ENCODE data around the gene COL11A2. TPM values are rescaled to one million over a fixed set of nuclear protein-coding genes. Genes with fewer than 3 reads are reported as not detected.
A peak's percentile ranks its signal among the peaks of the same experiment; 100 is the strongest.

COL11A2 gene
- total RNA-seq, 1 experiment from 2014 or later, result 3.7 TPM

- no peaks in the 10 kb centered on the region for H3K9me3 Mint-ChIP-seq
- ChIA-PET POLR2A (no interaction called here), CTCF (no interaction called here)
- H3K36me3 Mint-ChIP-seq, result peaks cover 27% of the 10 kb centered on the region
- H3K4me1 Mint-ChIP-seq, result peaks cover 63% of the 10 kb centered on the region
- DNase-seq (ENCODE audit: low spot score) (no peak), ATAC-seq (no peak)
- H3K27ac Mint-ChIP-seq, result peak overlapping the region; percentile 99
- peaks cover 18% of the 10 kb centered on the region for H3K27me3 Mint-ChIP-seq (ENCODE audit: low read depth)
- TF ChIP-seq ELF4 (CRISPR knock-in tag; IDR thresholded peaks at IDR 0.05; ENCODE audit: low read depth) (no peak), IRF2 (CRISPR knock-in tag; IDR thresholded peaks at IDR 0.05; ENCODE audit: borderline replicate concordance, low read depth) (no peak)
- H3K4me3 Mint-ChIP-seq, result peak overlapping the region; percentile 97
Measured at GRCh38 chr6:33201935-33202334, 9.7 kb upstream of the COL11A2 start.

DNA sequence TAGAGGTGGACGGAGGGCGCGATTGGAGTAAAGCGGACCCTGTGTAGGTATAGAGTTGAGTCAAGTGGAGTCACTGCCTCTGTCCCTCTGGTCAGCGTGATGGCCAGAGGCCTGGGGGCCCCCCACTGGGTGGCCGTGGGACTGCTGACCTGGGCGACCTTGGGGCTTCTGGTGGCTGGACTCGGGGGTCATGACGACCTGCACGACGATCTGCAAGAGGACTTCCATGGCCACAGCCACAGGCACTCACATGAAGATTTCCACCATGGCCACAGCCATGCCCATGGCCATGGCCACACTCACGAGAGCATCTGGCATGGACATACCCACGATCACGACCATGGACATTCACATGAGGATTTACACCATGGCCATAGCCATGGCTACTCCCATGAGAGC lies 8.9 kb upstream of the COL11A2 start:
- Mint-ChIP-seq H3K27ac (peak overlapping the region; percentile 99), H3K36me3 (peaks cover 28% of the 10 kb centered on the region), H3K27me3 (ENCODE audit: low read depth) (peaks cover 10% of the 10 kb centered on the region), H3K9me3 (no peaks in the 10 kb centered on the region), H3K4me3 (peak overlapping the region; percentile 97), H3K4me1 (peaks cover 60% of the 10 kb centered on the region)
- CTCF ChIA-PET, result no interaction called here
- TF ChIP-seq, protein P1, sequence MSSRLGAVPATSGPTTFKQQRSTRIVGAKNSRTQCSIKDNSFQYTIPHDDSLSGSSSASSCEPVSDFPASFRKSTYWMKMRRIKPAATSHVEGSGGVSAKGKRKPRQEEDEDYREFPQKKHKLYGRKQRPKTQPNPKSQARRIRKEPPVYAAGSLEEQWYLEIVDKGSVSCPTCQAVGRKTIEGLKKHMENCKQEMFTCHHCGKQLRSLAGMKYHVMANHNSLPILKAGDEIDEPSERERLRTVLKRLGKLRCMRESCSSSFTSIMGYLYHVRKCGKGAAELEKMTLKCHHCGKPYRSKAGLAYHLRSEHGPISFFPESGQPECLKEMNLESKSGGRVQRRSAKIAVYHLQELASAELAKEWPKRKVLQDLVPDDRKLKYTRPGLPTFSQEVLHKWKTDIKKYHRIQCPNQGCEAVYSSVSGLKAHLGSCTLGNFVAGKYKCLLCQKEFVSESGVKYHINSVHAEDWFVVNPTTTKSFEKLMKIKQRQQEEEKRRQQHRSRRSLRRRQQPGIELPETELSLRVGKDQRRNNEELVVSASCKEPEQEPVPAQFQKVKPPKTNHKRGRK (CRISPR knock-in tag; IDR thresholded peaks at IDR 0.05; ENCODE audit: borderline replicate concordance), result no peak
- 0 out of 2 replicates have a peak, but pooled peaks have one; percentile 30 for TF ChIP-seq ESRRA (CRISPR knock-in tag; IDR thresholded peaks at IDR 0.05; ENCODE audit: borderline replicate concordance)
- POLR2A ChIA-PET, result no interaction called here
- ATAC-seq (no peak), DNase-seq (ENCODE audit: low spot score) (no peak)

- ChIA-PET CTCF (interaction anchor here (0.9 to 2.2 kb wide), 5 partner anchors 9 to 82 kb away, joined by 3 to 20 read pairs (median 3); no protein-coding TSS in a partner anchor), POLR2A (interaction anchor here (0.7 to 1.5 kb wide), 3 partner anchors 49 to 229 kb away, joined by 3 to 5 read pairs (median 4); partner anchors contain the start of gene B3GALT4)
- TF ChIP-seq CREM (CRISPR knock-in tag; IDR thresholded peaks at IDR 0.05) (no peak; the same call in 1 of the 2 replicates), FOXJ3 (CRISPR knock-in tag; IDR thresholded peaks at IDR 0.05; ENCODE audit: borderline replicate concordance) (no peak), IRF2 (CRISPR knock-in tag; IDR thresholded peaks at IDR 0.05; ENCODE audit: borderline replicate concordance, low read depth) (no peak), PRDM15 (CRISPR knock-in tag; IDR thresholded peaks at IDR 0.05) (peak; percentile 99), ELF4 (CRISPR knock-in tag; IDR thresholded peaks at IDR 0.05; ENCODE audit: low read depth) (0 out of 2 replicates have a peak, but pooled peaks have one; percentile 1), RORB (CRISPR knock-in tag; IDR thresholded peaks at IDR 0.05) (peak; percentile 13; the same call in 1 of the 2 replicates), MYBL2 (CRISPR knock-in tag; IDR thresholded peaks at IDR 0.05) (peak; percentile 88), NR3C1 (CRISPR knock-in tag; conservative IDR thresholded peaks at IDR 0.05; ENCODE audit: low read depth) (no peak), SMAD3 (CRISPR knock-in tag; IDR thresholded peaks at IDR 0.05; ENCODE audit: borderline replicate concordance) (no peak), SMAD4 (CRISPR knock-in tag; IDR thresholded peaks at IDR 0.05) (0 out of 2 replicates have a peak, but pooled peaks have one; percentile 40)
- TF ChIP-seq, protein P2, sequence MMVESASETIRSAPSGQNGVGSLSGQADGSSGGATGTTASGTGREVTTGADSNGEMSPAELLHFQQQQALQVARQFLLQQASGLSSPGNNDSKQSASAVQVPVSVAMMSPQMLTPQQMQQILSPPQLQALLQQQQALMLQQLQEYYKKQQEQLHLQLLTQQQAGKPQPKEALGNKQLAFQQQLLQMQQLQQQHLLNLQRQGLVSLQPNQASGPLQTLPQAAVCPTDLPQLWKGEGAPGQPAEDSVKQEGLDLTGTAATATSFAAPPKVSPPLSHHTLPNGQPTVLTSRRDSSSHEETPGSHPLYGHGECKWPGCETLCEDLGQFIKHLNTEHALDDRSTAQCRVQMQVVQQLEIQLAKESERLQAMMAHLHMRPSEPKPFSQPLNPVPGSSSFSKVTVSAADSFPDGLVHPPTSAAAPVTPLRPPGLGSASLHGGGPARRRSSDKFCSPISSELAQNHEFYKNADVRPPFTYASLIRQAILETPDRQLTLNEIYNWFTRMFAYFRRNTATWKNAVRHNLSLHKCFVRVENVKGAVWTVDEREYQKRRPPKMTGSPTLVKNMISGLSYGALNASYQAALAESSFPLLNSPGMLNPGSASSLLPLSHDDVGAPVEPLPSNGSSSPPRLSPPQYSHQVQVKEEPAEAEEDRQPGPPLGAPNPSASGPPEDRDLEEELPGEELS (CRISPR knock-in tag; IDR thresholded peaks at IDR 0.05), result peak; percentile 87
- TF ChIP-seq, protein P3, sequence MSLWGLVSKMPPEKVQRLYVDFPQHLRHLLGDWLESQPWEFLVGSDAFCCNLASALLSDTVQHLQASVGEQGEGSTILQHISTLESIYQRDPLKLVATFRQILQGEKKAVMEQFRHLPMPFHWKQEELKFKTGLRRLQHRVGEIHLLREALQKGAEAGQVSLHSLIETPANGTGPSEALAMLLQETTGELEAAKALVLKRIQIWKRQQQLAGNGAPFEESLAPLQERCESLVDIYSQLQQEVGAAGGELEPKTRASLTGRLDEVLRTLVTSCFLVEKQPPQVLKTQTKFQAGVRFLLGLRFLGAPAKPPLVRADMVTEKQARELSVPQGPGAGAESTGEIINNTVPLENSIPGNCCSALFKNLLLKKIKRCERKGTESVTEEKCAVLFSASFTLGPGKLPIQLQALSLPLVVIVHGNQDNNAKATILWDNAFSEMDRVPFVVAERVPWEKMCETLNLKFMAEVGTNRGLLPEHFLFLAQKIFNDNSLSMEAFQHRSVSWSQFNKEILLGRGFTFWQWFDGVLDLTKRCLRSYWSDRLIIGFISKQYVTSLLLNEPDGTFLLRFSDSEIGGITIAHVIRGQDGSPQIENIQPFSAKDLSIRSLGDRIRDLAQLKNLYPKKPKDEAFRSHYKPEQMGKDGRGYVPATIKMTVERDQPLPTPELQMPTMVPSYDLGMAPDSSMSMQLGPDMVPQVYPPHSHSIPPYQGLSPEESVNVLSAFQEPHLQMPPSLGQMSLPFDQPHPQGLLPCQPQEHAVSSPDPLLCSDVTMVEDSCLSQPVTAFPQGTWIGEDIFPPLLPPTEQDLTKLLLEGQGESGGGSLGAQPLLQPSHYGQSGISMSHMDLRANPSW (CRISPR knock-in tag; conservative IDR thresholded peaks at IDR 0.05; ENCODE audit: low read depth), result no peak
- TF ChIP-seq, protein P4, sequence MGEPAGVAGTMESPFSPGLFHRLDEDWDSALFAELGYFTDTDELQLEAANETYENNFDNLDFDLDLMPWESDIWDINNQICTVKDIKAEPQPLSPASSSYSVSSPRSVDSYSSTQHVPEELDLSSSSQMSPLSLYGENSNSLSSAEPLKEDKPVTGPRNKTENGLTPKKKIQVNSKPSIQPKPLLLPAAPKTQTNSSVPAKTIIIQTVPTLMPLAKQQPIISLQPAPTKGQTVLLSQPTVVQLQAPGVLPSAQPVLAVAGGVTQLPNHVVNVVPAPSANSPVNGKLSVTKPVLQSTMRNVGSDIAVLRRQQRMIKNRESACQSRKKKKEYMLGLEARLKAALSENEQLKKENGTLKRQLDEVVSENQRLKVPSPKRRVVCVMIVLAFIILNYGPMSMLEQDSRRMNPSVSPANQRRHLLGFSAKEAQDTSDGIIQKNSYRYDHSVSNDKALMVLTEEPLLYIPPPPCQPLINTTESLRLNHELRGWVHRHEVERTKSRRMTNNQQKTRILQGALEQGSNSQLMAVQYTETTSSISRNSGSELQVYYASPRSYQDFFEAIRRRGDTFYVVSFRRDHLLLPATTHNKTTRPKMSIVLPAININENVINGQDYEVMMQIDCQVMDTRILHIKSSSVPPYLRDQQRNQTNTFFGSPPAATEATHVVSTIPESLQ (CRISPR knock-in tag; IDR thresholded peaks at IDR 0.05), result no peak
- TF ChIP-seq, protein P5, sequence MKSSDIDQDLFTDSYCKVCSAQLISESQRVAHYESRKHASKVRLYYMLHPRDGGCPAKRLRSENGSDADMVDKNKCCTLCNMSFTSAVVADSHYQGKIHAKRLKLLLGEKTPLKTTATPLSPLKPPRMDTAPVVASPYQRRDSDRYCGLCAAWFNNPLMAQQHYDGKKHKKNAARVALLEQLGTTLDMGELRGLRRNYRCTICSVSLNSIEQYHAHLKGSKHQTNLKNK (CRISPR knock-in tag; IDR thresholded peaks at IDR 0.05), result no peak
Measured at GRCh38 chr6:33200219-33201146, 8.2 kb upstream of the COL11A2 start, which contains the start of the genes RXRB and SLC39A7. Gene RXRB, minus strand, starts transcription at chr6:33200665. Its CDS starts 189 bp downstream, at chr6:33200476. Gene SLC39A7, plus strand, starts transcription at chr6:33200867. Its CDS starts 379 bp downstream, at chr6:33201246.

More at GRCh38 chr6:33200219-33201146, 8.2 kb upstream of the COL11A2 start, which contains the start of the genes RXRB and SLC39A7:
- H3K9me3 Mint-ChIP-seq, result no peaks in the 10 kb centered on the region
- H3K4me3 Mint-ChIP-seq, result peak within 1 kb of the TSS; percentile 97
- ATAC-seq, result peak; percentile 58
- H3K27ac Mint-ChIP-seq, result peak within 1 kb of the TSS; percentile 99
- peaks cover 34% of the 10 kb centered on the region for H3K36me3 Mint-ChIP-seq
- peaks cover 4% of the 10 kb centered on the region for H3K27me3 Mint-ChIP-seq (ENCODE audit: low read depth)
- peak; percentile 99 for DNase-seq (ENCODE audit: low spot score)
- H3K4me1 Mint-ChIP-seq, result peaks cover 54% of the 10 kb centered on the region
